ENCODE data around the gene B4GALT6.

B4GALT6 gene

GRCh38 chr18:31603315-31603714, 81.1 kb downstream of the B4GALT6 start:
- no peak for TF ChIP-seq CTCF (IDR thresholded peaks at IDR 0.05)

GRCh38 chr18:31598021-31598805, 86.2 kb downstream of the B4GALT6 start:
- Histone ChIP-seq H3K4me3 (ENCODE audit: low read depth in 1 of 2, low read length in 1 of 2) (no peak overlapping the region), H3K27me3 (no peaks in the 10 kb centered on the region), H3K9me3 (no peaks in the 10 kb centered on the region), H3K27ac (no peak overlapping the region), H3K36me3 (no peaks in the 10 kb centered on the region), H3K4me1 (ENCODE audit: control insufficient read depth in 1 of 2, insufficient read depth in 1 of 2, low read depth in 1 of 2, low read length in 1 of 2) (no peaks in the 10 kb centered on the region)
- TF ChIP-seq CTCF (IDR thresholded peaks at IDR 0.05) = no peak

More at GRCh38 chr18:31603315-31603714, 81.1 kb downstream of the B4GALT6 start:
- Histone ChIP-seq H3K27ac (no peak overlapping the region), H3K4me3 (ENCODE audit: low read depth in 1 of 2, low read length in 1 of 2) (no peak overlapping the region), H3K27me3 (no peaks in the 10 kb centered on the region), H3K4me1 (ENCODE audit: control insufficient read depth in 1 of 2, insufficient read depth in 1 of 2, low read depth in 1 of 2, low read length in 1 of 2) (no peaks in the 10 kb centered on the region), H3K36me3 (no peaks in the 10 kb centered on the region), H3K9me3 (no peaks in the 10 kb centered on the region)

GRCh38 chr18:31596081-31596872, 88.1 kb downstream of the B4GALT6 start:
- no peak for TF ChIP-seq CTCF (IDR thresholded peaks at IDR 0.05)
- no peak overlapping the region for H3K27ac ChIP-seq
- no peaks in the 10 kb centered on the region for H3K4me1 ChIP-seq (ENCODE audit: control insufficient read depth in 1 of 2, insufficient read depth in 1 of 2, low read depth in 1 of 2, low read length in 1 of 2)
- H3K27me3 ChIP-seq = no peaks in the 10 kb centered on the region
- H3K4me3 ChIP-seq (ENCODE audit: low read depth in 1 of 2, low read length in 1 of 2) = no peak overlapping the region
- H3K36me3 ChIP-seq = no peaks in the 10 kb centered on the region
- no peaks in the 10 kb centered on the region for H3K9me3 ChIP-seq

- H3K9me3 ChIP-seq = no peaks in the 10 kb centered on the region
- no peak overlapping the region for H3K4me3 ChIP-seq (ENCODE audit: low read depth in 1 of 2, low read length in 1 of 2)
- no peaks in the 10 kb centered on the region for H3K4me1 ChIP-seq (ENCODE audit: control insufficient read depth in 1 of 2, insufficient read depth in 1 of 2, low read depth in 1 of 2, low read length in 1 of 2)
- H3K36me3 ChIP-seq = no peaks in the 10 kb centered on the region
- no peaks in the 10 kb centered on the region for H3K27me3 ChIP-seq
- no peak overlapping the region for H3K27ac ChIP-seq
- TF ChIP-seq CTCF (IDR thresholded peaks at IDR 0.05) = no peak
Observed at GRCh38 chr18:31595121-31595771, 89.1 kb downstream of the B4GALT6 start.

GRCh38 chr18:31592506-31593157, 91.7 kb downstream of the B4GALT6 start:
- H3K4me3 ChIP-seq (ENCODE audit: low read depth in 1 of 2, low read length in 1 of 2) = no peak overlapping the region
- H3K9me3 ChIP-seq = no peaks in the 10 kb centered on the region
- no peak for TF ChIP-seq CTCF (IDR thresholded peaks at IDR 0.05)
- no peaks in the 10 kb centered on the region for H3K4me1 ChIP-seq (ENCODE audit: control insufficient read depth in 1 of 2, insufficient read depth in 1 of 2, low read depth in 1 of 2, low read length in 1 of 2)
- no peak overlapping the region for H3K27ac ChIP-seq
- no peaks in the 10 kb centered on the region for H3K36me3 ChIP-seq
- no peaks in the 10 kb centered on the region for H3K27me3 ChIP-seq

Data from neutrophil (primary cell).